Testis (tissue), 2 donors: ENCODE data around the gene SCFD2.
"Not testable (repeated sequence)": the region's sequence is repeated elsewhere in the genome, so short reads cannot be mapped to it uniquely, and the experiment has no call there.

Source experiments
- CTCF ChIP-seq, 3 experiments: fragments of 450-650 bp in 2 of 3; fragments of 200-600 bp in 1 of 3; sonication (generic) in 1 of 3; IDR thresholded peaks; one replicate each; pipeline ENCODE4 v1.5.1; 2016 to 2019; ENCODE audit warnings: antibody characterized with exemption in 3 of 3, mild to moderate bottlenecking in 2 of 3, moderate library complexity in 1 of 3
- POLR2A ChIP-seq: fragments of 450-650 bp; IDR thresholded peaks from one replicate; pipeline ENCODE4 v1.6.1; 2017; ENCODE audit warnings: antibody characterized with exemption, mild to moderate bottlenecking, moderate library complexity

GRCh38 chr4:53236624-53237023, 129.2 kb downstream of the SCFD2 start:
- TF ChIP-seq POLR2A; CTCF (IDR thresholded peaks at IDR 0.05): not testable (repeated sequence)
